Right lobe of liver (tissue), 4 donors: Measurements from ENCODE around the gene COL5A1.

Experiments used
- CTCF ChIP-seq, 4 donors: fragments of 200-600 bp in 3 of 4; fragments of 450-650 bp in 1 of 4; IDR thresholded peaks; one replicate each; pipeline versions ENCODE4 v1.5.1 to v1.8.0; 2016 to 2022; ENCODE audit warnings: antibody characterized with exemption in 4 of 4, mild to moderate bottlenecking in 2 of 4
- POLR2A ChIP-seq: fragments of 450-650 bp; IDR thresholded peaks from one replicate; pipeline ENCODE4 v1.6.1; 2017; ENCODE audit warnings: antibody characterized with exemption, mild to moderate bottlenecking
- donor health status: DM: no; HTN: no; CAD: no.
- donor health status: DM: no; HTN: no; CAD: no.
- donor health status: DM: no; HTN: yes; CAD: no.

DNA sequence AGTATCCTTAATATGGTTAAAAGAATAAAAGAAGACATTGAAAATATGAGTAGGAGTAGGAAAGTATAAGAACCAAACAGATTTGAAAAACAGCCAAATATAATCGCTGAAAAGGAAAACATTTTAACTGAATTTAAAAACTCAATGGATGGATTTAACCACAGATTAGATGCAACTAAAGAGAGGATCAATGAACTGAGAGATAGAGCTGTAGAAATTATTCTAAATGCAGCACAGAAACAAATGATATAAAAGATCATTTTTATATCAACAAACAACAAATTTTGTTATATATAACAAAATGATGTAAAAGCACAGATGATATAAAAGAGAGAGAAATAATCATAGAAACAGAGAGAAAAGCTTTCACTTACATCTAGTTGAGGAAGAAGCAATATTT is 29.3 kb upstream of the COL5A1 start:
- TF ChIP-seq CTCF (IDR thresholded peaks at IDR 0.05): no peak
- TF ChIP-seq POLR2A: no peak
